Osteocyte (in vitro differentiated cells): Measurements from ENCODE around the gene TPD52L2. TPM values are rescaled to one million over a fixed set of nuclear protein-coding genes. Genes with fewer than 3 reads are reported as not detected.

Source experiments
- DNase-seq: peaks from one replicate; pipeline ENCODE4 v3.0.0; 2021; ENCODE audit warnings: mixed read lengths; ENCODE audit not compliant: unreplicated experiment; ENCODE audit errors: extremely low spot score
- H3K27ac Mint-ChIP-seq: one replicate; pipeline ENCODE4 v1.8.0; 2021; ENCODE audit warnings: mild to moderate bottlenecking, mixed read lengths; ENCODE audit not compliant: unreplicated experiment
- H3K27me3 Mint-ChIP-seq: one replicate; pipeline ENCODE4 v1.8.0; 2021; ENCODE audit warnings: mixed read lengths; ENCODE audit not compliant: unreplicated experiment
- H3K36me3 Mint-ChIP-seq: one replicate; pipeline ENCODE4 v1.8.0; 2021; ENCODE audit warnings: mixed read lengths; ENCODE audit not compliant: unreplicated experiment
- H3K4me1 Mint-ChIP-seq: one replicate; pipeline ENCODE4 v1.8.0; 2021; ENCODE audit warnings: mixed read lengths; ENCODE audit not compliant: unreplicated experiment
- H3K4me3 Mint-ChIP-seq: one replicate; pipeline ENCODE4 v1.8.0; 2021; ENCODE audit warnings: mild to moderate bottlenecking, moderate library complexity, mixed read lengths; ENCODE audit not compliant: unreplicated experiment
- H3K9me3 Mint-ChIP-seq: one replicate; pipeline ENCODE4 v1.8.0; 2021; ENCODE audit warnings: mixed read lengths; ENCODE audit not compliant: unreplicated experiment
- CTCF ChIP-seq: fragments of 200-600 bp; sonication (generic); IDR thresholded peaks from 2 replicates; pipeline ENCODE4 v1.5.0; 2021; ENCODE audit warnings: antibody characterized with exemption, mild to moderate bottlenecking, moderate library complexity
- total RNA-seq: library from RNA; stranded (reverse); gene quantifications from 2 replicates; pipeline ENCODE4 v1.2.1, GENCODE V29; 2021

TPD52L2 gene
- total RNA-seq, 1 donor from 2014 or later: 102 TPM

- Mint-ChIP-seq H3K9me3 (no peaks in the 10 kb centered on the region), H3K27me3 (no peaks in the 10 kb centered on the region), H3K4me1 (peaks cover 48% of the 10 kb centered on the region), H3K27ac (peak overlapping the region; percentile 82), H3K36me3 (no peaks in the 10 kb centered on the region), H3K4me3 (peak overlapping the region; percentile 52)
- no peak for DNase-seq
- TF ChIP-seq CTCF: peak; percentile 63
Observed at GRCh38 chr20:63858393-63859165, 6.5 kb upstream of the TPD52L2 start.

- Mint-ChIP-seq H3K4me1 (peaks cover 52% of the 10 kb centered on the region), H3K36me3 (no peaks in the 10 kb centered on the region), H3K9me3 (no peaks in the 10 kb centered on the region), H3K27ac (peak overlapping the region; percentile 82), H3K27me3 (no peaks in the 10 kb centered on the region), H3K4me3 (peak overlapping the region; percentile 52)
- DNase-seq: no peak
- no peak for TF ChIP-seq CTCF
Observed at GRCh38 chr20:63859166-63859699, 5.8 kb upstream of the TPD52L2 start.

- Mint-ChIP-seq H3K9me3 (no peaks in the 10 kb centered on the region), H3K4me3 (no peak overlapping the region), H3K27me3 (no peaks in the 10 kb centered on the region), H3K4me1 (peaks cover 46% of the 10 kb centered on the region), H3K27ac (no peak overlapping the region), H3K36me3 (no peaks in the 10 kb centered on the region)
- TF ChIP-seq CTCF: no peak
- DNase-seq: no peak
Observed at GRCh38 chr20:63860325-63861051, 4.6 kb upstream of the TPD52L2 start.

- Mint-ChIP-seq H3K36me3 (no peaks in the 10 kb centered on the region), H3K27me3 (no peaks in the 10 kb centered on the region), H3K27ac (no peak within 1 kb of the TSS), H3K4me3 (no peak within 1 kb of the TSS), H3K9me3 (no peaks in the 10 kb centered on the region), H3K4me1 (peaks cover 52% of the 10 kb centered on the region)
- DNase-seq: no peak
- TF ChIP-seq CTCF: no peak
Observed at GRCh38 chr20:63861365-63861934, 3.6 kb upstream of the TPD52L2 start, which contains the start of gene ABHD16B. ABHD16B (plus strand) TSS chr20:63861498; CDS start chr20:63861541, 43 bp downstream.
